ENCODE results near the gene EDIL3.

GRCh38 chr5:84286662-84287061 lies 98.0 kb downstream of the EDIL3 start:
- TF ChIP-seq CTCF (IDR thresholded peaks at IDR 0.05; ENCODE audit: low read length) (no peak), EZH2 (IDR thresholded peaks at IDR 0.05; ENCODE audit: borderline replicate concordance, low read length) (no peak)

Data from OCI-LY1 (cell line).